B cell (primary cell): ENCODE results near the gene CES3.

Experiments used
- EZH2 ChIP-seq: IDR thresholded peaks from 2 replicates; pipeline ENCODE4 v1.6.1; 2012; ENCODE audit warnings: borderline replicate concordance, low read depth, mild to moderate bottlenecking, moderate library complexity, low read length; ENCODE audit not compliant: insufficient read depth, poor library complexity, severe bottlenecking
- TF ChIP-seq, protein P1 (sequence below): fragments of 200-600 bp; IDR thresholded peaks from one replicate; pipeline ENCODE4 v1.8.0; 2022; ENCODE audit warnings: antibody characterized with exemption, mild to moderate bottlenecking

DNA sequence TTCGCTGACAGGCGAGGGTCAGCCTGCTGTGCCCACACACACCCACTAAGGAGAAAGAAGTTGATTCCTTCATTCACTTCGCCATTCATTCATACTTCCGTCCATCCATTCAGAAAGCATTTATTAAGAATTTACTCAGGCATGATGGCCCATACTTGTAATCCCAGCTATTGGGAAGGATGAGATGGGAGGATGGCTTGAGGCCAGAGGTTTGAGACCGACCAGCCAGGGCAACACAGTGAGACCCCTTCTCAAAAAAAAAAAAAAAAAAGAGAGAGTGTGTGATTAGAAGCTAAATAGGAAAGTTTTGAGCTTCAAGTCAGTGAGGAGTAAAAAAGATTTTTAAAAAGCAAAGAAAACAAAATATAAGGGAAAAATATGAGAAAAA, 17.0 kb upstream of the CES3 start:
- TF ChIP-seq, protein P1, sequence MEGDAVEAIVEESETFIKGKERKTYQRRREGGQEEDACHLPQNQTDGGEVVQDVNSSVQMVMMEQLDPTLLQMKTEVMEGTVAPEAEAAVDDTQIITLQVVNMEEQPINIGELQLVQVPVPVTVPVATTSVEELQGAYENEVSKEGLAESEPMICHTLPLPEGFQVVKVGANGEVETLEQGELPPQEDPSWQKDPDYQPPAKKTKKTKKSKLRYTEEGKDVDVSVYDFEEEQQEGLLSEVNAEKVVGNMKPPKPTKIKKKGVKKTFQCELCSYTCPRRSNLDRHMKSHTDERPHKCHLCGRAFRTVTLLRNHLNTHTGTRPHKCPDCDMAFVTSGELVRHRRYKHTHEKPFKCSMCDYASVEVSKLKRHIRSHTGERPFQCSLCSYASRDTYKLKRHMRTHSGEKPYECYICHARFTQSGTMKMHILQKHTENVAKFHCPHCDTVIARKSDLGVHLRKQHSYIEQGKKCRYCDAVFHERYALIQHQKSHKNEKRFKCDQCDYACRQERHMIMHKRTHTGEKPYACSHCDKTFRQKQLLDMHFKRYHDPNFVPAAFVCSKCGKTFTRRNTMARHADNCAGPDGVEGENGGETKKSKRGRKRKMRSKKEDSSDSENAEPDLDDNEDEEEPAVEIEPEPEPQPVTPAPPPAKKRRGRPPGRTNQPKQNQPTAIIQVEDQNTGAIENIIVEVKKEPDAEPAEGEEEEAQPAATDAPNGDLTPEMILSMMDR: no peak
- TF ChIP-seq EZH2: no peak
